K562 (cell line): ENCODE measurements around the gene POU2F3. TPM values are rescaled to one million over a fixed set of nuclear protein-coding genes. Genes with fewer than 3 reads are reported as not detected.

Experiments used
- ELF2 ChIP-seq: fragments of 250-450 bp; sonication (Bioruptor Pico); IDR thresholded peaks from 2 replicates; pipeline ENCODE4 v1.5.0; 2021; ENCODE audit warnings: mild to moderate bottlenecking
- RB1 ChIP-seq: fragments of 450-650 bp; IDR thresholded peaks from 2 replicates; pipeline ENCODE4 v1.6.1; 2017; ENCODE audit warnings: low read depth, mild to moderate bottlenecking
- SFPQ ChIP-seq: fragments of 200-400 bp; formaldehyde crosslinking; IDR thresholded peaks from 2 replicates; pipeline ENCODE4 v1.6.1; 2017; ENCODE audit warnings: mild to moderate bottlenecking, low read depth, low read length, moderate library complexity
- TCF7 ChIP-seq: sonication (generic); IDR thresholded peaks from 2 replicates; pipeline ENCODE4 v1.6.1; 2016; ENCODE audit warnings: antibody characterized with exemption, borderline replicate concordance
- ZNF224 ChIP-seq: sonication (generic); formaldehyde crosslinking; IDR thresholded peaks from 2 replicates; pipeline ENCODE4 v1.8.0; 2022; ENCODE audit warnings: mild to moderate bottlenecking, missing genetic modification reagents
- ZNF583 ChIP-seq: fragments of 250-450 bp; sonication (Bioruptor Pico); IDR thresholded peaks from 2 replicates; pipeline ENCODE4 v1.4.0; 2020
- polyA plus RNA-seq, 8 experiments: library from polyadenylated mRNA; depleted of rRNA in 4 of 8; stranded (reverse) in 5 of 8; unstranded in 3 of 8; fragments of >200 nt; fragmentation: Nextera tagmentation in 2 of 8; fragmentation: Illumina TruSeq in 1 of 8; extraction: Ambion mirVana in 2 of 8; extraction: Trizol in 1 of 8; gene quantifications; 2 replicates each; pipeline versions ENCODE4 v1.2.1 to v1.2.3, GENCODE V29; 2011 to 2014; ENCODE audit warnings: inconsistent platforms in 1 of 8, missing spikeins in 1 of 8
- total RNA-seq, 7 experiments: library from RNA; depleted of rRNA in 6 of 7; stranded (reverse); fragments of >200 nt in 6 of 7; fragmentation: Illumina TruSeq in 2 of 7; extraction: Trizol in 2 of 7; gene quantifications; 2 replicates each; pipeline versions ENCODE4 v1.2.1 to v1.2.3, GENCODE V29; 2011 to 2021; ENCODE audit warnings: low replicate concordance in 1 of 7
- TF ChIP-seq, protein P1 (sequence below): IDR thresholded peaks from 2 replicates; pipeline ENCODE4 v1.6.1; 2011; ENCODE audit warnings: borderline replicate concordance, low read depth, mild to moderate bottlenecking, moderate library complexity, low read length; ENCODE audit not compliant: insufficient read depth, poor library complexity, severe bottlenecking
- TF ChIP-seq, protein P2 (sequence below), 2 experiments: fragments of 250-450 bp in 1 of 2; fragments of 450-650 bp in 1 of 2; sonication (Bioruptor Pico) in 1 of 2; IDR thresholded peaks; 2 replicates each; pipeline versions ENCODE4 v1.6.1 to v1.8.0; 2016 to 2021; ENCODE audit warnings: mild to moderate bottlenecking in 2 of 2, moderate library complexity in 2 of 2, missing compliant biosample characterization in 1 of 2, missing genetic modification characterization in 1 of 2
- TF ChIP-seq, protein P3 (sequence below): fragments of 450-650 bp; IDR thresholded peaks from 2 replicates; pipeline ENCODE4 v1.6.1; 2016; ENCODE audit warnings: mild to moderate bottlenecking, moderate library complexity

Gene POU2F3
- total and polyA plus RNA-seq, 9 of the 15 experiments (the other 6 are each of a cell fraction or from before 2014, with no cell fraction given), result not detected

DNA sequence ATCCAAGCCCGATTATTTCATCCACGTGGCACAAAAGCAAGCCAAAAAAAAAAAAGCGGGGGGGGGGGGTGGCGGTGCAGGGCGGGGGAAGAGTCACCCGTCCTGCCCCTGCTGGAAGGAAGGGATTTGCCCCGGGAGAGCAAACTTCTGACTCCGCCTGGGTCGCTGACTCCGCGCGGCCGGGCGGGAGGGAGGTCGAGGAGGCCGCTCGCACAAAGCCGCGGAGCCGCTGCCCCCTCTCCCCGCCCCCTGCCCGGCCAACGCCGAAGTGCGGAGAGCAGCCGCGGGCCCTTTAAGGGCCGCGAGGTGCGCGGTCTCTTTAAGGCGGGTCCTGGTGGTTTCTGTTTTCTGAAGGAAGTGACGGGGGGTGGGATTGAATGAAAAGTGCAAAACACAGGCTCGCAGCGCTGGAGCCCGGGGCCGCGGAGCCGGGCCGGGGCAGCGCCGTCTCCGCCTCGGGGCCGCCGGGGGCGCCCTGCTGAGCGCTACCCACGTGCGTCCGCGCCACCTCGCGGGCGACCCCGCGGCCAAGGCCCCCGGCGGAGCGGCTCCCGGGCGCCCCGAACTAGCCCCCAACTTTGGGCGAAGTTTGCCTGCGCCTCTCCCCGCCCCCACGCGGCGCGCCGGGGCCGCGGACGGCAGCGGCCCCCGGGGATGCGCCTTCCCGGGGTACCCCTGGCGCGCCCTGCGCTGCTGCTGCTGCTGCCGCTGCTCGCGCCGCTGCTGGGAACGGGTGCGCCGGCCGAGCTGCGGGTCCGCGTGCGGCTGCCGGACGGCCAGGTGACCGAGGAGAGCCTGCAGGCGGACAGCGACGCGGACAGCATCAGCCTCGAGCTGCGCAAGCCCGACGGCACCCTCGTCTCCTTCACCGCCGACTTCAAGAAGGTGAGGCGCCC is 29.1 kb upstream of the POU2F3 start, which contains the start of gene OAF (continued):
- TF ChIP-seq ZNF583 (CRISPR knock-in tag) (no peak), RB1 (no peak), ZNF224 (CRISPR knock-in tag) (no peak), TCF7 (no peak), SFPQ (no peak), ELF2 (no peak)
- TF ChIP-seq, protein P1, sequence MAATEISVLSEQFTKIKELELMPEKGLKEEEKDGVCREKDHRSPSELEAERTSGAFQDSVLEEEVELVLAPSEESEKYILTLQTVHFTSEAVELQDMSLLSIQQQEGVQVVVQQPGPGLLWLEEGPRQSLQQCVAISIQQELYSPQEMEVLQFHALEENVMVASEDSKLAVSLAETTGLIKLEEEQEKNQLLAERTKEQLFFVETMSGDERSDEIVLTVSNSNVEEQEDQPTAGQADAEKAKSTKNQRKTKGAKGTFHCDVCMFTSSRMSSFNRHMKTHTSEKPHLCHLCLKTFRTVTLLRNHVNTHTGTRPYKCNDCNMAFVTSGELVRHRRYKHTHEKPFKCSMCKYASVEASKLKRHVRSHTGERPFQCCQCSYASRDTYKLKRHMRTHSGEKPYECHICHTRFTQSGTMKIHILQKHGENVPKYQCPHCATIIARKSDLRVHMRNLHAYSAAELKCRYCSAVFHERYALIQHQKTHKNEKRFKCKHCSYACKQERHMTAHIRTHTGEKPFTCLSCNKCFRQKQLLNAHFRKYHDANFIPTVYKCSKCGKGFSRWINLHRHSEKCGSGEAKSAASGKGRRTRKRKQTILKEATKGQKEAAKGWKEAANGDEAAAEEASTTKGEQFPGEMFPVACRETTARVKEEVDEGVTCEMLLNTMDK, result peak; percentile 96
- TF ChIP-seq, protein P2, sequence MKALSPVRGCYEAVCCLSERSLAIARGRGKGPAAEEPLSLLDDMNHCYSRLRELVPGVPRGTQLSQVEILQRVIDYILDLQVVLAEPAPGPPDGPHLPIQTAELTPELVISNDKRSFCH (CRISPR knock-in tag; IDR thresholded peaks at IDR 0.05), result no peak
- TF ChIP-seq, protein P2 (tag; IDR thresholded peaks at IDR 0.05), result 0 out of 2 replicates have a peak, but pooled peaks have one; percentile 35
- TF ChIP-seq, protein P3, sequence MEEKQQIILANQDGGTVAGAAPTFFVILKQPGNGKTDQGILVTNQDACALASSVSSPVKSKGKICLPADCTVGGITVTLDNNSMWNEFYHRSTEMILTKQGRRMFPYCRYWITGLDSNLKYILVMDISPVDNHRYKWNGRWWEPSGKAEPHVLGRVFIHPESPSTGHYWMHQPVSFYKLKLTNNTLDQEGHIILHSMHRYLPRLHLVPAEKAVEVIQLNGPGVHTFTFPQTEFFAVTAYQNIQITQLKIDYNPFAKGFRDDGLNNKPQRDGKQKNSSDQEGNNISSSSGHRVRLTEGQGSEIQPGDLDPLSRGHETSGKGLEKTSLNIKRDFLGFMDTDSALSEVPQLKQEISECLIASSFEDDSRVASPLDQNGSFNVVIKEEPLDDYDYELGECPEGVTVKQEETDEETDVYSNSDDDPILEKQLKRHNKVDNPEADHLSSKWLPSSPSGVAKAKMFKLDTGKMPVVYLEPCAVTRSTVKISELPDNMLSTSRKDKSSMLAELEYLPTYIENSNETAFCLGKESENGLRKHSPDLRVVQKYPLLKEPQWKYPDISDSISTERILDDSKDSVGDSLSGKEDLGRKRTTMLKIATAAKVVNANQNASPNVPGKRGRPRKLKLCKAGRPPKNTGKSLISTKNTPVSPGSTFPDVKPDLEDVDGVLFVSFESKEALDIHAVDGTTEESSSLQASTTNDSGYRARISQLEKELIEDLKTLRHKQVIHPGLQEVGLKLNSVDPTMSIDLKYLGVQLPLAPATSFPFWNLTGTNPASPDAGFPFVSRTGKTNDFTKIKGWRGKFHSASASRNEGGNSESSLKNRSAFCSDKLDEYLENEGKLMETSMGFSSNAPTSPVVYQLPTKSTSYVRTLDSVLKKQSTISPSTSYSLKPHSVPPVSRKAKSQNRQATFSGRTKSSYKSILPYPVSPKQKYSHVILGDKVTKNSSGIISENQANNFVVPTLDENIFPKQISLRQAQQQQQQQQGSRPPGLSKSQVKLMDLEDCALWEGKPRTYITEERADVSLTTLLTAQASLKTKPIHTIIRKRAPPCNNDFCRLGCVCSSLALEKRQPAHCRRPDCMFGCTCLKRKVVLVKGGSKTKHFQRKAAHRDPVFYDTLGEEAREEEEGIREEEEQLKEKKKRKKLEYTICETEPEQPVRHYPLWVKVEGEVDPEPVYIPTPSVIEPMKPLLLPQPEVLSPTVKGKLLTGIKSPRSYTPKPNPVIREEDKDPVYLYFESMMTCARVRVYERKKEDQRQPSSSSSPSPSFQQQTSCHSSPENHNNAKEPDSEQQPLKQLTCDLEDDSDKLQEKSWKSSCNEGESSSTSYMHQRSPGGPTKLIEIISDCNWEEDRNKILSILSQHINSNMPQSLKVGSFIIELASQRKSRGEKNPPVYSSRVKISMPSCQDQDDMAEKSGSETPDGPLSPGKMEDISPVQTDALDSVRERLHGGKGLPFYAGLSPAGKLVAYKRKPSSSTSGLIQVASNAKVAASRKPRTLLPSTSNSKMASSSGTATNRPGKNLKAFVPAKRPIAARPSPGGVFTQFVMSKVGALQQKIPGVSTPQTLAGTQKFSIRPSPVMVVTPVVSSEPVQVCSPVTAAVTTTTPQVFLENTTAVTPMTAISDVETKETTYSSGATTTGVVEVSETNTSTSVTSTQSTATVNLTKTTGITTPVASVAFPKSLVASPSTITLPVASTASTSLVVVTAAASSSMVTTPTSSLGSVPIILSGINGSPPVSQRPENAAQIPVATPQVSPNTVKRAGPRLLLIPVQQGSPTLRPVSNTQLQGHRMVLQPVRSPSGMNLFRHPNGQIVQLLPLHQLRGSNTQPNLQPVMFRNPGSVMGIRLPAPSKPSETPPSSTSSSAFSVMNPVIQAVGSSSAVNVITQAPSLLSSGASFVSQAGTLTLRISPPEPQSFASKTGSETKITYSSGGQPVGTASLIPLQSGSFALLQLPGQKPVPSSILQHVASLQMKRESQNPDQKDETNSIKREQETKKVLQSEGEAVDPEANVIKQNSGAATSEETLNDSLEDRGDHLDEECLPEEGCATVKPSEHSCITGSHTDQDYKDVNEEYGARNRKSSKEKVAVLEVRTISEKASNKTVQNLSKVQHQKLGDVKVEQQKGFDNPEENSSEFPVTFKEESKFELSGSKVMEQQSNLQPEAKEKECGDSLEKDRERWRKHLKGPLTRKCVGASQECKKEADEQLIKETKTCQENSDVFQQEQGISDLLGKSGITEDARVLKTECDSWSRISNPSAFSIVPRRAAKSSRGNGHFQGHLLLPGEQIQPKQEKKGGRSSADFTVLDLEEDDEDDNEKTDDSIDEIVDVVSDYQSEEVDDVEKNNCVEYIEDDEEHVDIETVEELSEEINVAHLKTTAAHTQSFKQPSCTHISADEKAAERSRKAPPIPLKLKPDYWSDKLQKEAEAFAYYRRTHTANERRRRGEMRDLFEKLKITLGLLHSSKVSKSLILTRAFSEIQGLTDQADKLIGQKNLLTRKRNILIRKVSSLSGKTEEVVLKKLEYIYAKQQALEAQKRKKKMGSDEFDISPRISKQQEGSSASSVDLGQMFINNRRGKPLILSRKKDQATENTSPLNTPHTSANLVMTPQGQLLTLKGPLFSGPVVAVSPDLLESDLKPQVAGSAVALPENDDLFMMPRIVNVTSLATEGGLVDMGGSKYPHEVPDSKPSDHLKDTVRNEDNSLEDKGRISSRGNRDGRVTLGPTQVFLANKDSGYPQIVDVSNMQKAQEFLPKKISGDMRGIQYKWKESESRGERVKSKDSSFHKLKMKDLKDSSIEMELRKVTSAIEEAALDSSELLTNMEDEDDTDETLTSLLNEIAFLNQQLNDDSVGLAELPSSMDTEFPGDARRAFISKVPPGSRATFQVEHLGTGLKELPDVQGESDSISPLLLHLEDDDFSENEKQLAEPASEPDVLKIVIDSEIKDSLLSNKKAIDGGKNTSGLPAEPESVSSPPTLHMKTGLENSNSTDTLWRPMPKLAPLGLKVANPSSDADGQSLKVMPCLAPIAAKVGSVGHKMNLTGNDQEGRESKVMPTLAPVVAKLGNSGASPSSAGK, result peak; percentile 78
